Caco-2 (cell line): Measurements from ENCODE around the gene ASB3. TPM values are rescaled to one million over a fixed set of nuclear protein-coding genes. Genes with fewer than 3 reads are reported as not detected.

Source experiments
- BruUV-seq: library from RNA; stranded (reverse); fragments of 400-500 nt; replicated peaks from 2 replicates; lab custom pipeline; 2021; lab: Mats Ljungman, UMichigan
- CTCF ChIA-PET: fragments of 300-600 bp; sonication (Branson Sonifier 250); formaldehyde crosslinking; loops from one replicate; lab custom pipeline; 2022; ENCODE audit warnings: antibody characterized with exemption; lab: Charles Lee
- POLR2A ChIA-PET: fragments of 300-600 bp; sonication (Branson Sonifier 250); formaldehyde crosslinking; loops from one replicate; lab custom pipeline; 2022; ENCODE audit warnings: antibody characterized with exemption; lab: Charles Lee
- DNase-seq, 2 experiments: peaks; one replicate each; pipeline versions ENCODE4 v3.0.0 to v3.0.0-alpha.2; 2020 to 2022
- H3K27me3 ChIP-seq: replicated peaks from 2 replicates; pipeline ENCODE4 v1.6.0; 2011; ENCODE audit warnings: low read length; ENCODE audit not compliant: control insufficient read depth, insufficient read depth
- H3K36me3 ChIP-seq: 2 replicates; pipeline ENCODE4 v1.5.1; 2011; ENCODE audit warnings: low read length; ENCODE audit not compliant: control insufficient read depth, insufficient read depth
- H3K4me1 ChIP-seq: fragments of 250-450 bp; sonication (Bioruptor Pico); 2 replicates; pipeline ENCODE4 v1.5.1; 2020; ENCODE audit warnings: mild to moderate bottlenecking
- H3K4me3 ChIP-seq: 2 replicates; pipeline ENCODE4 v1.5.1; 2011; ENCODE audit warnings: low read depth, mild to moderate bottlenecking, control low read depth, low read length
- H3K9me3 ChIP-seq: fragments of 250-450 bp; sonication (Bioruptor Pico); 2 replicates; pipeline ENCODE4 v1.5.1; 2020; ENCODE audit warnings: mild to moderate bottlenecking, moderate library complexity
- H3K27ac Mint-ChIP-seq: one replicate; pipeline ENCODE4 v1.8.0; 2022; ENCODE audit warnings: mixed read lengths; ENCODE audit not compliant: unreplicated experiment
- H3K27me3 Mint-ChIP-seq: one replicate; pipeline ENCODE4 v1.8.0; 2022; ENCODE audit warnings: mixed read lengths; ENCODE audit not compliant: insufficient read depth, unreplicated experiment
- H3K36me3 Mint-ChIP-seq: one replicate; pipeline ENCODE4 v1.8.0; 2022; ENCODE audit warnings: mild to moderate bottlenecking, mixed read lengths; ENCODE audit not compliant: insufficient read depth, unreplicated experiment
- H3K4me1 Mint-ChIP-seq: one replicate; pipeline ENCODE4 v1.8.0; 2022; ENCODE audit warnings: low read depth, mixed read lengths; ENCODE audit not compliant: unreplicated experiment
- H3K4me3 Mint-ChIP-seq: one replicate; pipeline ENCODE4 v1.8.0; 2022; ENCODE audit warnings: mild to moderate bottlenecking, moderate library complexity, mixed read lengths; ENCODE audit not compliant: unreplicated experiment
- H3K9me3 Mint-ChIP-seq: one replicate; pipeline ENCODE4 v1.8.0; 2022; ENCODE audit warnings: mixed read lengths; ENCODE audit not compliant: unreplicated experiment
- CTCF ChIP-seq, 2 experiments: fragments of 200-600 bp in 1 of 2; IDR thresholded peaks; 1 replicate in 1 of 2; 2 replicates in 1 of 2; pipeline versions ENCODE4 v1.5.1 to v1.8.0; 2011 to 2022; ENCODE audit warnings: antibody characterized with exemption in 1 of 2, control low read depth in 1 of 2, inconsistent platforms in 1 of 2, low read depth in 1 of 2, low read length in 1 of 2, mild to moderate bottlenecking in 1 of 2, moderate library complexity in 1 of 2; ENCODE audit not compliant: insufficient read depth in 1 of 2, severe bottlenecking in 1 of 2, unreplicated experiment in 1 of 2
- intact Hi-C: fragments of 100-400 bp; cut with micrococcal nuclease; formaldehyde crosslinking; loops from one replicate; pipeline ENCODE4 v1.10.0; 2022; ENCODE audit not compliant: unreplicated experiment
- total RNA-seq: library from RNA; stranded (reverse); gene quantifications from 2 replicates; pipeline ENCODE4 v1.2.3, GENCODE V29; 2022

ASB3 gene
- total RNA-seq, 1 experiment from 2014 or later, result 12.9 TPM

- H3K4me1 Mint-ChIP-seq, result no peaks in the 10 kb centered on the region
- no peak overlapping the region for H3K27ac Mint-ChIP-seq
- Histone ChIP-seq H3K36me3 (no peaks in the 10 kb centered on the region), H3K27me3 (no peaks in the 10 kb centered on the region), H3K4me1 (no peaks in the 10 kb centered on the region), H3K9me3 (no peaks in the 10 kb centered on the region), H3K4me3 (no peak overlapping the region)
- no peak overlapping the region for H3K4me3 Mint-ChIP-seq
- BruUV-seq, result no TSS peak
- intact Hi-C loops, result no loop called here
- CTCF ChIA-PET, result no interaction called here
- H3K9me3 Mint-ChIP-seq, result no peaks in the 10 kb centered on the region
- POLR2A ChIA-PET, result no interaction called here
- no peaks in the 10 kb centered on the region for H3K36me3 Mint-ChIP-seq
- no peaks in the 10 kb centered on the region for H3K27me3 Mint-ChIP-seq
- no peak for DNase-seq
- TF ChIP-seq CTCF (IDR thresholded peaks at IDR 0.05; ENCODE audit: insufficient read depth in 1 of 2, low read depth in 1 of 2, low read length in 1 of 2, severe bottlenecking in 1 of 2, unreplicated experiment in 1 of 2), result no peak
These were observed 89.1 kb downstream of the ASB3 start for GRCh38 chr2:53697686-53698085.

GRCh38 chr2:53697092-53697491, 89.7 kb downstream of the ASB3 start:
- intact Hi-C loops, result no loop called here
- no peaks in the 10 kb centered on the region for H3K36me3 Mint-ChIP-seq
- Histone ChIP-seq H3K4me3 (no peak overlapping the region), H3K36me3 (no peaks in the 10 kb centered on the region), H3K27me3 (no peaks in the 10 kb centered on the region), H3K4me1 (no peaks in the 10 kb centered on the region), H3K9me3 (no peaks in the 10 kb centered on the region)
- H3K27me3 Mint-ChIP-seq, result no peaks in the 10 kb centered on the region
- CTCF ChIA-PET, result no interaction called here
- no peak for TF ChIP-seq CTCF (IDR thresholded peaks at IDR 0.05; ENCODE audit: insufficient read depth in 1 of 2, low read depth in 1 of 2, low read length in 1 of 2, severe bottlenecking in 1 of 2, unreplicated experiment in 1 of 2)
- H3K9me3 Mint-ChIP-seq, result no peaks in the 10 kb centered on the region
- no peak overlapping the region for H3K4me3 Mint-ChIP-seq
- no TSS peak for BruUV-seq
- POLR2A ChIA-PET, result no interaction called here
- H3K27ac Mint-ChIP-seq, result no peak overlapping the region
- no peak for DNase-seq
- no peaks in the 10 kb centered on the region for H3K4me1 Mint-ChIP-seq

- DNase-seq, result no peak
- TF ChIP-seq CTCF (IDR thresholded peaks at IDR 0.05; ENCODE audit: insufficient read depth in 1 of 2, low read depth in 1 of 2, low read length in 1 of 2, severe bottlenecking in 1 of 2, unreplicated experiment in 1 of 2), result no peak
- H3K4me3 Mint-ChIP-seq, result no peak overlapping the region
- intact Hi-C loops, result no loop called here
- Histone ChIP-seq H3K9me3 (no peaks in the 10 kb centered on the region), H3K36me3 (no peaks in the 10 kb centered on the region), H3K4me1 (no peaks in the 10 kb centered on the region), H3K27me3 (no peaks in the 10 kb centered on the region), H3K4me3 (no peak overlapping the region)
- no peaks in the 10 kb centered on the region for H3K27me3 Mint-ChIP-seq
- H3K4me1 Mint-ChIP-seq, result no peaks in the 10 kb centered on the region
- no peak overlapping the region for H3K27ac Mint-ChIP-seq
- no peaks in the 10 kb centered on the region for H3K9me3 Mint-ChIP-seq
- BruUV-seq, result no TSS peak
- POLR2A ChIA-PET, result no interaction called here
- no peaks in the 10 kb centered on the region for H3K36me3 Mint-ChIP-seq
- CTCF ChIA-PET, result no interaction called here
These were observed 91.2 kb downstream of the ASB3 start for GRCh38 chr2:53695575-53695974.
